HEK293 (cell line): Measurements from ENCODE around the gene DTNA.
A peak's percentile ranks its signal among the peaks of the same experiment; 100 is the strongest.

Experiments used
- CTCF ChIA-PET: fragments of 350-600 bp; formaldehyde crosslinking; extraction: SDS; loops from one replicate; lab custom pipeline; 2021; ENCODE audit warnings: antibody characterized with exemption; lab: Yijun Ruan, JAX
- POLR2A ChIA-PET: fragments of 300-600 bp; formaldehyde crosslinking; extraction: SDS; loops from one replicate; lab custom pipeline; 2020; ENCODE audit warnings: antibody characterized with exemption, inconsistent platforms; lab: Yijun Ruan, JAX
- H3K27ac ChIP-seq: fragments of 200-500 bp; sonication (Bioruptor generic); 2 replicates; pipeline ENCODE4 v1.5.1; 2014; ENCODE audit warnings: low read depth, low read length, control low read depth, inconsistent platforms; ENCODE audit errors: extremely low read depth
- H3K36me3 ChIP-seq, 2 experiments: fragments of 200-500 bp in 1 of 2; sonication (Bioruptor generic) in 1 of 2; 1 replicate in 1 of 2; 2 replicates in 1 of 2; pipeline ENCODE4 v1.5.1; 2014 to 2017; ENCODE audit warnings: inconsistent platforms in 2 of 2, low read length in 2 of 2; ENCODE audit not compliant: control insufficient read depth in 2 of 2, insufficient read depth in 1 of 2
- H3K4me1 ChIP-seq: fragments of 200-500 bp; sonication (Bioruptor generic); 2 replicates; pipeline ENCODE4 v1.5.1; 2014; ENCODE audit warnings: mild to moderate bottlenecking, low read length, inconsistent platforms; ENCODE audit not compliant: control insufficient read depth, insufficient read depth
- H3K4me3 ChIP-seq: 2 replicates; pipeline ENCODE4 v1.5.1; 2011; ENCODE audit warnings: low read depth, mild to moderate bottlenecking, control low read depth, low read length, moderate library complexity
- H3K9me3 ChIP-seq: fragments of 200-500 bp; sonication (Bioruptor generic); 2 replicates; pipeline ENCODE4 v1.5.1; 2014; ENCODE audit warnings: low read depth, low read length, inconsistent platforms; ENCODE audit not compliant: control insufficient read depth, insufficient read depth
- CTCF ChIP-seq: fragments of 450-650 bp; formaldehyde crosslinking; IDR thresholded peaks from 2 replicates; pipeline ENCODE4 v1.5.1; 2016; ENCODE audit warnings: missing biosample characterization, missing genetic modification characterization
- HOXA7 ChIP-seq: sonication (generic); formaldehyde crosslinking; IDR thresholded peaks from 2 replicates; pipeline ENCODE4 v1.8.1; 2022; ENCODE audit warnings: missing genetic modification reagents, borderline replicate concordance
- REST ChIP-seq: fragments of 450-650 bp; formaldehyde crosslinking; IDR thresholded peaks from 2 replicates; pipeline ENCODE4 v1.5.1; 2016; ENCODE audit warnings: missing biosample characterization, missing genetic modification characterization
- SALL2 ChIP-seq: fragments of 450-650 bp; formaldehyde crosslinking; IDR thresholded peaks from 2 replicates; pipeline ENCODE4 v1.5.0; 2017; ENCODE audit warnings: missing biosample characterization, mild to moderate bottlenecking, missing genetic modification characterization, borderline replicate concordance
- ZNF133 ChIP-seq: fragments of 450-650 bp; formaldehyde crosslinking; IDR thresholded peaks from 2 replicates; pipeline ENCODE4 v1.5.1; 2016; ENCODE audit warnings: missing biosample characterization, missing genetic modification characterization
- ZNF423 ChIP-seq: fragments of 450-650 bp; formaldehyde crosslinking; IDR thresholded peaks from 2 replicates; pipeline ENCODE4 v1.5.1; 2016; ENCODE audit warnings: missing biosample characterization, missing genetic modification characterization
- ZNF488 ChIP-seq: fragments of 450-650 bp; formaldehyde crosslinking; IDR thresholded peaks from 2 replicates; pipeline ENCODE4 v1.5.1; 2016; ENCODE audit warnings: missing biosample characterization, missing genetic modification characterization
- ZNF513 ChIP-seq: fragments of 450-650 bp; IDR thresholded peaks from 2 replicates; pipeline ENCODE4 v1.5.1; 2018; ENCODE audit warnings: missing biosample characterization, missing genetic modification characterization
- ZNF658 ChIP-seq: fragments of 450-650 bp; formaldehyde crosslinking; IDR thresholded peaks from 2 replicates; pipeline ENCODE4; 2016; ENCODE audit warnings: missing biosample characterization, missing genetic modification characterization
- ZNF704 ChIP-seq: fragments of 450-650 bp; formaldehyde crosslinking; IDR thresholded peaks from 2 replicates; pipeline ENCODE4 v1.5.1; 2016; ENCODE audit warnings: missing biosample characterization, missing genetic modification characterization
- ZNF776 ChIP-seq: fragments of 450-650 bp; formaldehyde crosslinking; IDR thresholded peaks from 2 replicates; pipeline ENCODE4 v1.5.0; 2017; ENCODE audit warnings: missing biosample characterization, missing genetic modification characterization, borderline replicate concordance
- ZSCAN18 ChIP-seq: fragments of 450-650 bp; formaldehyde crosslinking; IDR thresholded peaks from 2 replicates; pipeline ENCODE4 v1.5.1; 2016; ENCODE audit warnings: missing biosample characterization, missing genetic modification characterization
- ZSCAN4 ChIP-seq: fragments of 450-650 bp; formaldehyde crosslinking; IDR thresholded peaks from 2 replicates; pipeline ENCODE4 v1.5.1; 2017; ENCODE audit warnings: missing biosample characterization, missing genetic modification characterization

The DTNA gene

GRCh38 chr18:34729264-34729663 lies 19.2 kb downstream of the DTNA start:
- ChIA-PET POLR2A (no interaction called here), CTCF (interaction anchor here (0.6 to 3.0 kb wide), 19 partner anchors 8 to 376 kb away, joined by 3 to 15 read pairs (median 3); partner anchors contain the start of gene DTNA)
- H3K4me1 ChIP-seq, result no peaks in the 10 kb centered on the region
- no peaks in the 10 kb centered on the region for H3K9me3 ChIP-seq
- H3K27ac ChIP-seq, result no peak overlapping the region
- no peaks in the 10 kb centered on the region for H3K36me3 ChIP-seq
- H3K4me3 ChIP-seq, result no peak overlapping the region
- TF ChIP-seq REST (tag by site-specific recombination), result peak; percentile 38; the same call in 1 of the 2 replicates
- peak; percentile 32; the same call in 1 of the 2 replicates for TF ChIP-seq CTCF
- no peak for TF ChIP-seq ZNF776 (tag by site-specific recombination)

- no peaks in the 10 kb centered on the region for H3K4me1 ChIP-seq
- TF ChIP-seq ZNF513 (tag by site-specific recombination) (no peak), ZNF704 (no peak), ZNF488 (tag by site-specific recombination) (no peak), ZSCAN18 (no peak), ZNF133 (tag by site-specific recombination) (no peak), REST (tag by site-specific recombination) (no peak), HOXA7 (CRISPR knock-in tag) (no peak), SALL2 (tag by site-specific recombination) (no peak), ZNF658 (no peak), ZNF423 (tag by site-specific recombination) (no peak), ZSCAN4 (tag by site-specific recombination) (no peak)
- TF ChIP-seq, all 188 proteins: peak for 0
- Histone ChIP-seq H3K27ac (no peak overlapping the region), H3K4me3 (no peak overlapping the region), H3K36me3 (no peaks in the 10 kb centered on the region), H3K9me3 (no peaks in the 10 kb centered on the region)
- ChIA-PET POLR2A (no interaction called here), CTCF (interaction anchor here (0.6 to 3.0 kb wide), 24 partner anchors 9 to 401 kb away, joined by 3 to 15 read pairs (median 4); partner anchors contain the start of gene DTNA)
These were observed 19.8 kb downstream of the DTNA start for GRCh38 chr18:34729740-34730355.
